Thyroid gland (tissue), 4 donors: ENCODE measurements around the gene AR.

ENCODE experiments used
- CTCF ChIP-seq, 6 experiments: fragments of 200-600 bp in 3 of 6; fragments of 450-650 bp in 3 of 6; sonication (generic) in 3 of 6; IDR thresholded peaks; one replicate each; pipeline ENCODE4 v1.5.1; 2016 to 2019; ENCODE audit warnings: antibody characterized with exemption in 6 of 6, mild to moderate bottlenecking in 2 of 6, inconsistent platforms in 1 of 6, moderate library complexity in 1 of 6
- POLR2A ChIP-seq, 2 donors: fragments of 450-650 bp; IDR thresholded peaks; one replicate each; pipeline ENCODE4 v1.6.1; 2017; ENCODE audit warnings: antibody characterized with exemption in 2 of 2, mild to moderate bottlenecking in 2 of 2, moderate library complexity in 1 of 2

DNA sequence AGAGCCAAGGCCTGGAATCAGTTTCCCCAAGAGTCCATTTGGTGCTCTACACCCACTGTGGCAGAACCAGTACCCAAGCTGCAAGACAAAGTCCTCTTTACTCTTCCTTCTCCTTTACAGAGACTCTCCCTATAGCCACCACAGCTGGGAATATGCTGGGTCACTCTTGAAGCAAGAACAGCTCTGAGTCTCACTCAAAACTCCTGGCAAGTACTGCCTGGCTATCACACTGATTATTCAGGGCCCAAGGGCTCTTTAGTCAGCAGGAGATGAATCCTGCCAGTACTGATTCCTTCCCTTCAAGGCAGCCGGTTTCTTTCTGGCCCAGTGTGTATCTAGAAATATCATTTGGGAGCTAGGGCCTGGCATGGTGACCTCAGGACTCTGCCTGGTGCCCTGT, 130.9 kb downstream of the AR start:
- TF ChIP-seq CTCF (IDR thresholded peaks at IDR 0.05) (no peak), POLR2A (IDR thresholded peaks at IDR 0.05) (no peak)
